ENCODE data around the gene TP53.
A peak's percentile ranks its signal among the peaks of the same experiment; 100 is the strongest.

Gene TP53

GRCh38 chr17:7706631-7707354 is 19.5 kb upstream of the TP53 start:
- no peak for DNase-seq

DNA sequence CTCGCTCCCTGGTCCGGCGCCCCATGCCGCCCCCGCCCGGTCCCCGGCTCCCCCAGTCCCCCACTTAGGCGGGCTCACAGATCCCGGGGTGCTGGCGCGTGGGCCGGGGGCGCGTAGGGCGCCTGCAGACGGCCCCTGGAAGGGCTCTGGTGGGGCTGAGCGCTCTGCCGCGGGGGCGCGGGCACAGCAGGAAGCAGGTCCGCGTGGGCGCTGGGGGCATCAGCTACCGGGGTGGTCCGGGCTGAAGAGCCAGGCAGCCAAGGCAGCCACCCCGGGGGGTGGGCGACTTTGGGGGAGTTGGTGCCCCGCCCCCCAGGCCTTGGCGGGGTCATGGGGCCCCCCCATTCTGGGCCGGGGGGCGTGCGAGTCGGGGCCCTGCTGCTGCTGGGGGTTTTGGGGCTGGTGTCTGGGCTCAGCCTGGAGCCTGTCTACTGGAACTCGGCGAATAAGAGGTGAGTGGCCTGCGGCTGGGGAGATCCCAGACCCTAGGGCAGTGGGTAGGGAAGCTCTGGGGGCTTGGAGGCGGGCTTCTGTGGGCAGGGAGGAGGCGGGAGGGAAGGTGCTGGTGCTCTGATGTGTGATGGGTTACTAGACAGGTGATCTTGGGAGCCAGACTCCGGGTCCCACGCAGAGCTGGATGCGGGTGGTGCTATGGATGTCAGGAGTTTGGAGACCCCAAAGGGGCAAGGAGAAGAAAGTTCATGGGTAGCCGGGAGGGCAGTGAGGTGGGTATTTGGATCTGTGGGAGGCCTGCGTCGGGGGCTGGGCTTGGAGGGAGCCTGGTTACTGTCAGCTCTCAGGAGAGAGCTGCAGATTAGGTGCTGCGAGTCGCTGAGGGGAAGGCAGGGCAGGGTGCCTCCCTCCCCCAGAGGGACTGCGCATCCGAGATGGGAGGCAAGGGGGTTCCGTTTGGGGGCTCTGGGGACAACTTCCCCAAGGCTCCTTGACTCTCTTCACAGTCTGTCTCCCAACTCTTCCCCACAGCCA is 18.3 kb upstream of the TP53 start:
- DNase-seq = no peak

GRCh38 chr17:7704601-7705268 is 17.4 kb upstream of the TP53 start, which contains the start of gene EFNB3:
Gene EFNB3, plus strand, starts transcription at chr17:7705202. Its CDS starts 397 bp downstream, at chr17:7705599.
- peak; percentile 82 for DNase-seq

GRCh38 chr17:7703584-7704479 is 16.5 kb upstream of the TP53 start:
- peak; percentile 86 for DNase-seq

GRCh38 chr17:7702776-7703175 is 15.5 kb upstream of the TP53 start:
- DNase-seq = no peak

DNA sequence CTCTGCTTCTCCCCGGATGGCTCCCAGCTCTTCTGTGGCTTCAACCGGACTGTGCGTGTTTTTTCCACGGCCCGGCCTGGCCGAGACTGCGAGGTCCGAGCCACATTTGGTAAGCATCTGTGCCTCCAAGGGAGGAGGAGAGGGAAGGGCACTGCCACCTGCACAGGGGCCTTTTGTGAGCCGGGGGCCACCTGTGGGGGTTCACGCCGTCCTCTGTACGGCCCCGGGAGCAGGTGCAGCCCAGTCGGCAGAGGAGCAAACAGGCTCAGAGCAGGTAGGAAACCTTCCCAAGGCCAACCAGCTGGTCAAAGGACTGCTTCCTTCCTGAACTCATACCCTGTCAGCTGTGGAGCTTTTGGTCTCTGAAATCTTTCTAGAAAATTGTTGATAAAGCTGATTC is 14.4 kb upstream of the TP53 start:
- DNase-seq = no peak

DNA sequence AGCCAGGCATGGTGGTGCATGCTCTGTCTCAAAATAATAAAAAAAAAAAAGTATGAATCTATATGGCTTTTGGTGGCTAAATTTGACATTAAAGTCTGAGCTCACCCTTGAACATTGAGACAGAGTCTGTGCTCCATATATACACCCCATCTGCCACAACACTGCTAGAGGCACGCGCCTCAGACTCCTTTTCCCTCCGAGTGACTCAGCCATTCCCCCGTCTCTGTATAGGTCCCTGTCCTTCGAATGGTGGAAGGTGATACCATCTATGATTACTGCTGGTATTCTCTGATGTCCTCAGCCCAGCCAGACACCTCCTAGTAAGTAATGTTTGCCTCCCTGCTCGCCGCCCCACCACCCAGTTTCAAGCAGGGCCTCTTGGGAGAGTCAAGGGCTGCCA is 13.2 kb upstream of the TP53 start:
- no peak for DNase-seq

DNA sequence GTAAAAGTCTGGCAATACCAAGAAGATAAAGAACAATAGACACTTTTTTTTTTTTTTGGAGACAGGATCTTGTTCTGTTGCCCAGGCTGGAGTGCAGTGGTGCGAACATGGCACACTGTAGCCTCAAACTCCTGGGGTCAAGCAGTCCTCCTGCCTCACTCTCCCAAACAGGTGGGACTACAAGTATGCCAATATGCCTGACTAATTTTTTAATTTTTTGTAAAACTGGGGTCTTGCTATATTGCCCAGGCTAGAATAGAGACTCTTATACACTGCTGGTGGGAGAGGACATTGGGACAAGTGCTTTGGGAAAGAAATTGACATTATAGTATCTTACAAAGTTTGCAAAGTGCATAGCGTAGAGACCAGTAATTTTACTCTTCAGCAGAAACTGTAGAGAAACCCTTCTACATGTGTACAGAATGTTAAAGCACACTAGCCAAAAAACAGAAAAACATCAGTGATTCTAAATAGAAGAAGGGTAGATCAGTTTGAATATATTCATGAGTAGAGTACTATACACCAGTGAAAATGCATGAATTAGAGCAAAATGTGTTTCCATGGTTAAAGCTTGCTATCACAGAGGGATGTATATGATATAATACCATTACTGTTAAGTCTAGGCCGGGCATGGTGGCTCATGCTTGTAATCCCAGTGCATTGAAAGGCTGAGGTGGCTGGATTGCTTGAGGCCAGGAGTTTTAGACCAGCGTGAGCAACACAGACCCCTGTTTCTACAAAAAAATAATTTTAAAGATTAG is 10.7 kb upstream of the TP53 start:
- DNase-seq = no peak

- DNase-seq = no peak
Observed at GRCh38 chr17:7695586-7695985, 8.3 kb upstream of the TP53 start.

- no peak for DNase-seq
Observed at GRCh38 chr17:7688808-7689316, 1.6 kb upstream of the TP53 start.

DNA sequence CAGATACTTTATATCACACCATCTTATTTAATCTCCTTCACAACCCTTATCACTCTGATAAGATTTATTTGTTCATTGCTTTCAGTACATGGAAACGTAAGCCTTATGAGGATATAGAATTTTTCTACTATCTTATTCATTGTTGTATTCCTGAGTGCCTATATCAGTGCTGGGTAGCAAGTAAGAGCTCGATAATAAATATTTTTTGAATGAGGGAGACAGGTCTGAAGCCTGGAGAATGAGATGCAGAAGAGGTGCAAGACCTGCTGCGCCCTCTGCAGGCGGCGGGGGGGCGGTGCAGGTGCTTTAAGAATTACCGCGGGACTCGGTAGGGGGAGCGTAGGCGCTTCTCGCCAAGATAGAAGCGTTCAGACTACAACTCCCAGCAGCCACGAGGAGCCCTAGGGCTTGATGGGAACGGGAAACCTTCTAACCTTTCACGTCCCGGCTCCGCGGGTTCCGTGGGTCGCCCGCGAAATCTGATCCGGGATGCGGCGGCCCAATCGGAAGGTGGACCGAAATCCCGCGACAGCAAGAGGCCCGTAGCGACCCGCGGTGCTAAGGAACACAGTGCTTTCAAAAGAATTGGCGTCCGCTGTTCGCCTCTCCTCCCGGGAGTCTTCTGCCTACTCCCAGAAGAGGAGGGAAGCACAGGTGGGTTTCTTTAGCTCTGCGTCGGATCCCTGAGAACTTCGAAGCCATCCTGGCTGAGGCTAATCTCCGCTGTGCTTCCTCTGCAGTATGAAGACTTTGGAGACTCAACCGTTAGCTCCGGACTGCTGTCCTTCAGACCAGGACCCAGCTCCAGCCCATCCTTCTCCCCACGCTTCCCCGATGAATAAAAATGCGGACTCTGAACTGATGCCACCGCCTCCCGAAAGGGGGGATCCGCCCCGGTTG is 868 bp upstream of the TP53 start, which contains the start of gene WRAP53:
Gene WRAP53, plus strand, starts transcription at position 570 of the 900 bp plus-strand sequence. Its CDS starts 172 bp downstream, at position 742.
- DNase-seq = peak; percentile 92

DNA sequence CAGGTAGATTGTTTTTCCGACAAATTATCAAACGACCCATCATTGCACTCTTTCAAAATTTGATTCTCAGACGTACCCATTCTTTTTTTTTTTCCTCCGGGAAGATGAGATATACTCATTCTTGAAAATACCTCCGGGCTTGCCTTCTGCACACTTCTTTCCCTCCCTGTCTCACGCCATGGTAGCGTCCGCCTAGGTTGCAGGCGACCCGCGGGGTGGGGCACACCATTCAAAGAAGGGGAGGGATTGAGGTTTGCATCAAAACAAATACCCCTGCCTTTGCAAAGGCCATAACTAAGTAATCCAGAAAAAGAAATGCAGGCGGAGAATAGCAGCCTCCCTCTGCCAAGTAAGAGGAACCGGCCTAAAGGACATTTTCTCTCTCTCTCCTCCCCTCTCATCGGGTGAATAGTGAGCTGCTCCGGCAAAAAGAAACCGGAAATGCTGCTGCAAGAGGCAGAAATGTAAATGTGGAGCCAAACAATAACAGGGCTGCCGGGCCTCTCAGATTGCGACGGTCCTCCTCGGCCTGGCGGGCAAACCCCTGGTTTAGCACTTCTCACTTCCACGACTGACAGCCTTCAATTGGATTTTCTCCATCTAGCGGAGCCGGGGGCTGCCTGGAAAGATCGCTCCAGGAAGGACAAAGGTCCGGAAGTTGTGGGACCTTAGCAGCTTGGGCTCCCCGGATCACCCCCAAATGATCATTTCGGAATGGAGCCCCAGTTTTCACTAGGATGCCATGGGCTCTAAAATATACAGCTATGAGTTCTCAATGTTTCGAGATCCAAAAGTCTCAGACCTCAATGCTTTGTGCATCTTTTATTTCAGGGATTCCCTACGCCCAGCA is 843 bp downstream of the TP53 start:
- DNase-seq = peak; percentile 85

DNA sequence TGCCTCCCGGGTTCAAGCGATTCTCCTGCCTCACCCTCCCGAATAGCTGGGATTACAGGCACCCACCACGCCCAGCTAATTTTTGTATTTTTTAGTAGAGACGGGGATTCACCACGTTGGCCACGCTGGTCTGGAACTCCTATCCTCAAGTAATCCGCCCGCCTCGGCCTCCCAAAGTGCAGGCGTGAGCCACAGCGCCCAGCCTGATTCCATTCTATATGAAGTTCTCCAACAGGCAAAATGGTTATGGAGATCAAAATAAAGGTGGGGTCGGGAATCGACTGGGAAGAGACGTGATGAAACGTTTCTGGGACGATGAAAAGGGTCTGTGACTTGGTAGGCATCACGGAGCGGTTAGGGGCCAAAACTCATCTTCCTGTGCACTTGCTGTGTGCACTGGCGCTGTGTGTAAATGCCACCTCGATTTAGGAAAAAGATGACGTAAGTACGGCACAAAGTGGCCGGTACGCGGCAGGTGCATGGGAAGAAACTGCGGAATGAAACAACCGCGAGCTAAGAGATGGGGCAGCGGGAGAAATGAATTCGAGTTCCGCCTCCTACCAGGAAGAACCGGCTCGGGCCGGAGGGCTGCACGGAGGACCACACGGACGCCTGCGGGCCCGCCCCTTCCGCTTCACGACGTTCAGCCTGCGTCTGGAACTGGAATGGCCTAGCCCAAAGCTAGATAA is 1.6 kb downstream of the TP53 start:
- peak; percentile 93 for DNase-seq

- no peak for DNase-seq
Observed at GRCh38 chr17:7684851-7685532, 2.3 kb downstream of the TP53 start.

DNA sequence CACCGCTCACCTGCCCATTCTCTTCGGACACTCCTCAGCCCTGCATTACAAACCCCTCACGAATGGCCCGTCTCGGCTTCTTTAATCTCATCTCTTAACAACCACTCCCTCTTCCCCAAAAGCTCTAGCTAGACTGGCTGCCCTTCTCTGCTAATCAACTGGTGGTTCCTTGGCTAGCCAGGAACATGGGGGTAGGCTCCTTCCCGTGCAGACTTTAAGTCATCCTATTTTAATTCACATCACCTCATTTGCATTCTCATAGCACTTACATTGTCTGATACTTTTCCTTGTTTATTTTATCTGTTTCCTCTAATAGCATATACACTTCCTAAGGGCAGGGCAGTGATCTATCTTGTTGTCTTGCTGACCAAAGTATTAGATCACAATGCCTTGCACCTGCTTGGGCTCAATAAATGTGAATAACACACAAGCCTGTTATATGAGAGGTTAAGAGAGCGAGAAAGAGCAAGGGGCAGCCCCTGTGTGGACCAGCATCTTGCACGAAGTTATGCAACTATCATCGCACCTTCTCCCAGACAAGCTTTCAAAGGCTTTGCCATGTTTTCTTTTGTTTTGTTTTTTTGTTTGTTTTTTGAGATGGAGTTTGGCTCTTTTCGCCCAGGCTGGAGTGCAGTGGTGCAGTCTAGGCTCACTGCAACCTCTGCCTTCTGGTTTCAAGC is 9.8 kb downstream of the TP53 start:
- DNase-seq = no peak

GRCh38 chr17:7676533-7676932 is 10.8 kb downstream of the TP53 start:
- no peak for DNase-seq

GRCh38 chr17:7674934-7675333 is 12.4 kb downstream of the TP53 start:
- DNase-seq = no peak

Data from NCI-H345 (cell line).